ENCODE measurements around the gene TENM3. TPM values are rescaled to one million over a fixed set of nuclear protein-coding genes. Genes with fewer than 3 reads are reported as not detected.

The TENM3 gene
- polyA plus RNA-seq, 2 donors = 0.20 to 0.39 TPM

DNA sequence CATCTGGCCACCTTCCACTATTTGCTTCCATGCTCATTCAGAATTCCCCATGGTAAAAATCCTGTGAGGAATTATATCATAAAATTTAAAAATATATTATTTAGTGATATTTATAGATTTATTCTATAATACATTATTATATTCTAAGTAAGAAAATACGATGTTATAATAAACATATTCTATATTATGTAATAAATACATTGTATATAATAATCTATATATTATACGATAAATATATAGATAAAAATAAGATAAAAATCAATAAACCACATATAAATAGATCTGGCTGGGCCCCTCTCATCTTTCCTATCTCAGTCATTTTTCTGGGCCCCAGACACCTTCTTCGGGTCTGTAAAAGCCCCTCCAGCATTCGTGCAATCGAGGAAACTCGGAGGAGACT, 605.5 kb downstream of the TENM3 start:
- peaks cover 0 to 12% of the 10 kb centered on the region in 2 donors for H3K4me1 ChIP-seq (ENCODE audit: control insufficient read depth in 2 of 2, insufficient read depth in 2 of 2, low read length in 1 of 2)
- WGBS, 2 donors = 90 to 91% methylated on average over 6 of the region's 6 CpGs
- no peak overlapping the region for H3K4me3 ChIP-seq (ENCODE audit: low read depth in 1 of 2, low read length in 2 of 2)
- no peak overlapping the region for H3K27ac ChIP-seq (ENCODE audit: low read depth in 2 of 2, low read length in 1 of 2)
- H3K27me3 ChIP-seq (ENCODE audit: control insufficient read depth in 1 of 2, insufficient read depth in 2 of 2, low read length in 2 of 2) = no peaks in the 10 kb centered on the region
- no peaks in the 10 kb centered on the region for H3K9me3 ChIP-seq (ENCODE audit: control insufficient read depth in 2 of 2, insufficient read depth in 1 of 2, low read depth in 1 of 2, low read length in 1 of 2)
- H3K36me3 ChIP-seq (ENCODE audit: control insufficient read depth in 2 of 2, insufficient read depth in 2 of 2, low read length in 1 of 2) = no peaks in the 10 kb centered on the region
